Measurements from ENCODE around the gene NUDT4B. TPM values are rescaled to one million over a fixed set of nuclear protein-coding genes. Genes with fewer than 3 reads are reported as not detected.
"Not testable (repeated sequence)": the region's sequence is repeated elsewhere in the genome, so short reads cannot be mapped to it uniquely, and the experiment has no call there.

NUDT4B gene
- polyA plus RNA-seq, 3 donors: 7.7 to 17.4 (median 8.4) TPM

DNA sequence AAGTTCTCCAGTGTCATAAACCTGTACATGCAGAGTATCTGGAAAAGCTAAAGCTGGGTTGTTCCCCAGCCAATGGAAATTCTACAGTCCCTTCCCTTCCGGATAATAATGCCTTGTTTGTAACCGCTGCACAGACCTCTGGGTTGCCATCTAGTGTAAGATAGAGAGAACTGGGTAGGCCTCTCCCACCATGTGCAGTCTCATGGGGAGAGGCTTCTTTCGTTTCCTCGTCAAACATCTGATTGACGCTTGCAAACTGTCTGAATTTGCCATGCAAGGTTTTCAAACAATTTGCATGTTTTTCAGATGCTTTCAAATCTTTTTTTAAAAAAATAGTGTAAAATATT, 734 bp downstream of the NUDT4B start:
- H3K79me2 ChIP-seq (ENCODE audit: insufficient read depth, low read length); H3K4me1 Mint-ChIP-seq; intact Hi-C loops (cut with micrococcal nuclease); H3K36me3 Mint-ChIP-seq; H3K4me1 ChIP-seq (ENCODE audit: control insufficient read depth in 1 of 2, insufficient read depth in 2 of 2, low read length in 2 of 2); H4K20me1 ChIP-seq (ENCODE audit: insufficient read depth, low read length); H3K27ac Mint-ChIP-seq; H3K27me3 Mint-ChIP-seq (ENCODE audit: low read depth in 3 of 3); H3K36me3 ChIP-seq (replicated peaks in 1 of 2; ENCODE audit: control insufficient read depth in 1 of 2, insufficient read depth in 2 of 2, low read length in 2 of 2); DNase-seq; H3K27ac ChIP-seq (ENCODE audit: low read depth in 1 of 2, low read length in 2 of 2); H3K9ac ChIP-seq (ENCODE audit: insufficient read depth, low read length, poor library complexity, severe bottlenecking); H2AFZ ChIP-seq (ENCODE audit: insufficient read depth, low read depth, low read length, poor library complexity, severe bottlenecking); H3K9me3 ChIP-seq (replicated peaks in 1 of 2; ENCODE audit: control insufficient read depth in 1 of 2, insufficient read depth in 1 of 2, low read length in 2 of 2); H3K4me3 Mint-ChIP-seq; H3K27me3 ChIP-seq (ENCODE audit: control insufficient read depth in 2 of 2, insufficient read depth in 2 of 2, low read length in 2 of 2); H3K9me3 Mint-ChIP-seq; H3K4me2 ChIP-seq (replicated peaks; ENCODE audit: extremely low read depth, low read length, poor library complexity, severe bottlenecking); H3K4me3 ChIP-seq (replicated peaks in 1 of 3; ENCODE audit: low read depth in 2 of 3, low read length in 3 of 3): not testable (repeated sequence)
- no CpG with 5 or more reads among the region's 5 CpGs for WGBS (ENCODE audit: insufficient coverage)

DNA sequence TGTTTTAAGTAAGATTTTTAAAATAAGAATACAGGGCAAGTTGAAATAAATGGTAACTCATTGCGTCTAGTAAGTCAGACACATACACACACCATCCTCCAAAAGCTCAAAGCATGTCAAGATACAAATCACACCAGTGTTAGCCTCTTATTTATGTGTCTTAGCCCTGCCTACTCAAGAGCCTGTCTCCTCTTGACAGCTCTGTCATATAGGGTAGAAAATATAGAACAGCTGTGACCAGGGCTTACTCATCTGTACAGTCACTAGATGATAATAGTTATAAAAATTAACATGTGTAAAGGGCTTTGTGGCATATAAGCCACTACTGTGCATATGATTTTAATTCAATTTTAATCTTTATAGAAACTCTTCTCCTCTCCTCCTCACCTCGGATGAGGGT, 7.7 kb downstream of the NUDT4B start:
- H3K4me1 ChIP-seq (ENCODE audit: control insufficient read depth in 1 of 2, insufficient read depth in 2 of 2, low read length in 2 of 2); H3K9me3 Mint-ChIP-seq; intact Hi-C loops (cut with micrococcal nuclease); H3K4me2 ChIP-seq (replicated peaks; ENCODE audit: extremely low read depth, low read length, poor library complexity, severe bottlenecking); H3K27me3 Mint-ChIP-seq (ENCODE audit: low read depth in 3 of 3); H3K9ac ChIP-seq (ENCODE audit: insufficient read depth, low read length, poor library complexity, severe bottlenecking); H4K20me1 ChIP-seq (ENCODE audit: insufficient read depth, low read length); H3K36me3 Mint-ChIP-seq; H3K4me3 Mint-ChIP-seq; H3K36me3 ChIP-seq (replicated peaks in 1 of 2; ENCODE audit: control insufficient read depth in 1 of 2, insufficient read depth in 2 of 2, low read length in 2 of 2); H3K9me3 ChIP-seq (replicated peaks in 1 of 2; ENCODE audit: control insufficient read depth in 1 of 2, insufficient read depth in 1 of 2, low read length in 2 of 2); DNase-seq; H3K4me3 ChIP-seq (replicated peaks in 1 of 3; ENCODE audit: low read depth in 2 of 3, low read length in 3 of 3); H3K4me1 Mint-ChIP-seq; H3K27ac Mint-ChIP-seq; H3K27me3 ChIP-seq (ENCODE audit: control insufficient read depth in 2 of 2, insufficient read depth in 2 of 2, low read length in 2 of 2); H3K79me2 ChIP-seq (ENCODE audit: insufficient read depth, low read length); H2AFZ ChIP-seq (ENCODE audit: insufficient read depth, low read depth, low read length, poor library complexity, severe bottlenecking); H3K27ac ChIP-seq (ENCODE audit: low read depth in 1 of 2, low read length in 2 of 2): not testable (repeated sequence)
- WGBS (ENCODE audit: insufficient coverage): no CpG with 5 or more reads among the region's 2 CpGs

DNA sequence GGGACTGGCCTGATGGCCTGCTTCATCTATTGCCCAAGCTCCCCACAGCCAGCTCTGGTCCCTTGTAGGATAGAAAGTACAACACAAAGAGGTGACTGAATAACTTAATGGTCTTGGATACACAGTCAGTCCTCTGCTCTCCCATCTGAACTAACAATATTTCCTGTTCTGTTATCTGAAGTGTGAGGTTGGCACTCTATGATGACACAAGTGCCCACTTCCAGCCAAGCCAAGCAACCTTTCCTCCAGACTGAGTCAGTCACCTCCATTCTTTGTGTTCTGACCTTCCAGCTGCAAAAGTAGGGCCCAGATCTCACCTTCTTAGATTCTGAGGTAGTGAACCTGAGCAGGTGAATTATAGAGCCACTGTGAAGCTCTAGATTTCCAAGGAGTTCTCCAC, 8.9 kb downstream of the NUDT4B start:
- H4K20me1 ChIP-seq (ENCODE audit: insufficient read depth, low read length); DNase-seq; H2AFZ ChIP-seq (ENCODE audit: insufficient read depth, low read depth, low read length, poor library complexity, severe bottlenecking); H3K36me3 ChIP-seq (replicated peaks in 1 of 2; ENCODE audit: control insufficient read depth in 1 of 2, insufficient read depth in 2 of 2, low read length in 2 of 2); H3K4me1 Mint-ChIP-seq; H3K36me3 Mint-ChIP-seq; H3K9me3 Mint-ChIP-seq; H3K9me3 ChIP-seq (replicated peaks in 1 of 2; ENCODE audit: control insufficient read depth in 1 of 2, insufficient read depth in 1 of 2, low read length in 2 of 2); H3K27me3 Mint-ChIP-seq (ENCODE audit: low read depth in 3 of 3); H3K27ac Mint-ChIP-seq; H3K4me1 ChIP-seq (ENCODE audit: control insufficient read depth in 1 of 2, insufficient read depth in 2 of 2, low read length in 2 of 2); H3K9ac ChIP-seq (ENCODE audit: insufficient read depth, low read length, poor library complexity, severe bottlenecking); H3K4me2 ChIP-seq (replicated peaks; ENCODE audit: extremely low read depth, low read length, poor library complexity, severe bottlenecking); H3K4me3 ChIP-seq (replicated peaks in 1 of 3; ENCODE audit: low read depth in 2 of 3, low read length in 3 of 3); H3K27ac ChIP-seq (ENCODE audit: low read depth in 1 of 2, low read length in 2 of 2); H3K4me3 Mint-ChIP-seq; H3K79me2 ChIP-seq (ENCODE audit: insufficient read depth, low read length); intact Hi-C loops (cut with micrococcal nuclease); H3K27me3 ChIP-seq (ENCODE audit: control insufficient read depth in 2 of 2, insufficient read depth in 2 of 2, low read length in 2 of 2): not testable (repeated sequence)

DNA sequence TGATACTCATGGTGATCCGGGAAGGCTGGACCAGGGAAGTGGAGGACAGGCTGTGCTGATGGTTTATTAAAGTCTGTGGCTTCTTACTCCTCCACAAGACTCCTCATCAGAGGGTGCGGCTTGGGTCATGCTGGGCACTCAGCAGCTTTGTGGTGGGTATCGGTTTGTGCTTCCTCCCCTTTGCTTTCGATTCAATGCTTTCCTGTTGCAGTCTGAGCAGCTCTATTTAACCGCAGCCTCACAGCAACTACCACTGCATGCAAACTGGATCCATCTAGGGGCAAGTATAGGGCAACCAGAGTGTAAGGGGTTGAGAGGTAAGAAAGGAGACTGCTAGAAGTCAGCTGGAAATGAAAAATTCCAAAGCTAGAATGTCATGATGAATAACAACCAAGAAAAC, 9.8 kb downstream of the NUDT4B start:
- H3K4me3 ChIP-seq (replicated peaks in 1 of 3; ENCODE audit: low read depth in 2 of 3, low read length in 3 of 3); H2AFZ ChIP-seq (ENCODE audit: insufficient read depth, low read depth, low read length, poor library complexity, severe bottlenecking); H3K36me3 Mint-ChIP-seq; H3K4me1 Mint-ChIP-seq; H3K27me3 ChIP-seq (ENCODE audit: control insufficient read depth in 2 of 2, insufficient read depth in 2 of 2, low read length in 2 of 2); H3K27me3 Mint-ChIP-seq (ENCODE audit: low read depth in 3 of 3); H3K4me2 ChIP-seq (replicated peaks; ENCODE audit: extremely low read depth, low read length, poor library complexity, severe bottlenecking); DNase-seq; H3K9ac ChIP-seq (ENCODE audit: insufficient read depth, low read length, poor library complexity, severe bottlenecking); H3K4me1 ChIP-seq (ENCODE audit: control insufficient read depth in 1 of 2, insufficient read depth in 2 of 2, low read length in 2 of 2); H3K79me2 ChIP-seq (ENCODE audit: insufficient read depth, low read length); H3K27ac Mint-ChIP-seq; intact Hi-C loops (cut with micrococcal nuclease); H3K36me3 ChIP-seq (replicated peaks in 1 of 2; ENCODE audit: control insufficient read depth in 1 of 2, insufficient read depth in 2 of 2, low read length in 2 of 2); H3K27ac ChIP-seq (ENCODE audit: low read depth in 1 of 2, low read length in 2 of 2); H3K4me3 Mint-ChIP-seq; H3K9me3 Mint-ChIP-seq; H4K20me1 ChIP-seq (ENCODE audit: insufficient read depth, low read length); H3K9me3 ChIP-seq (replicated peaks in 1 of 2; ENCODE audit: control insufficient read depth in 1 of 2, insufficient read depth in 1 of 2, low read length in 2 of 2): not testable (repeated sequence)
- no CpG with 5 or more reads among the region's 5 CpGs for WGBS (ENCODE audit: insufficient coverage)

DNA sequence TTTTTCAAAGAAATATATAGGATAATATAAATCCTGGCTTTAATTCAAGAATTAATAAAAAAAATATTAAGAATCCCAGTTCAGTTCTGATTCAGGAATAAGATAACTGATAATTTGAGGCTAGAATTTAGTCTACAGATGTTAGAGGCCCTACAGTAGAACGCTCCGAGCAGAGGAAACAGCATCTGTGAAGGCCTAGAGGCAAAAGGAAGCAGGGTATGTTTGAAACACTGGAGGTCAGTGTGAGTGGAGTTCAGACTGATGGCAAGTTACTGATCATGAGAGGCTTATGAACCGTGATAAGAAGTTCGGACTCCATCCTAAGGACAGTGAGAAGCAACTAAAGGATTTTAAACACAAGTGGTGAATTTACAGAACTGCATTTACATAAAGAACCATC, 10.4 kb downstream of the NUDT4B start:
- H3K27me3 ChIP-seq (ENCODE audit: control insufficient read depth in 2 of 2, insufficient read depth in 2 of 2, low read length in 2 of 2); H3K9me3 Mint-ChIP-seq; H3K36me3 Mint-ChIP-seq; H3K4me3 Mint-ChIP-seq; H3K79me2 ChIP-seq (ENCODE audit: insufficient read depth, low read length); H3K4me1 Mint-ChIP-seq; H3K27me3 Mint-ChIP-seq (ENCODE audit: low read depth in 3 of 3); H4K20me1 ChIP-seq (ENCODE audit: insufficient read depth, low read length); H2AFZ ChIP-seq (ENCODE audit: insufficient read depth, low read depth, low read length, poor library complexity, severe bottlenecking); DNase-seq; H3K27ac ChIP-seq (ENCODE audit: low read depth in 1 of 2, low read length in 2 of 2); H3K9me3 ChIP-seq (replicated peaks in 1 of 2; ENCODE audit: control insufficient read depth in 1 of 2, insufficient read depth in 1 of 2, low read length in 2 of 2); H3K36me3 ChIP-seq (replicated peaks in 1 of 2; ENCODE audit: control insufficient read depth in 1 of 2, insufficient read depth in 2 of 2, low read length in 2 of 2); intact Hi-C loops (cut with micrococcal nuclease); H3K4me3 ChIP-seq (replicated peaks in 1 of 3; ENCODE audit: low read depth in 2 of 3, low read length in 3 of 3); H3K27ac Mint-ChIP-seq; H3K4me1 ChIP-seq (ENCODE audit: control insufficient read depth in 1 of 2, insufficient read depth in 2 of 2, low read length in 2 of 2); H3K9ac ChIP-seq (ENCODE audit: insufficient read depth, low read length, poor library complexity, severe bottlenecking); H3K4me2 ChIP-seq (replicated peaks; ENCODE audit: extremely low read depth, low read length, poor library complexity, severe bottlenecking): not testable (repeated sequence)
- no CpG with 5 or more reads among the region's 4 CpGs for WGBS (ENCODE audit: insufficient coverage)

Measured in CD14-positive monocyte (primary cell).